ENCODE measurements around the gene AMMECR1L.
A peak's percentile ranks its signal among the peaks of the same experiment; 100 is the strongest.
"Not testable (repeated sequence)": the region's sequence is repeated elsewhere in the genome, so short reads cannot be mapped to it uniquely, and the experiment has no call there.

AMMECR1L gene

DNA sequence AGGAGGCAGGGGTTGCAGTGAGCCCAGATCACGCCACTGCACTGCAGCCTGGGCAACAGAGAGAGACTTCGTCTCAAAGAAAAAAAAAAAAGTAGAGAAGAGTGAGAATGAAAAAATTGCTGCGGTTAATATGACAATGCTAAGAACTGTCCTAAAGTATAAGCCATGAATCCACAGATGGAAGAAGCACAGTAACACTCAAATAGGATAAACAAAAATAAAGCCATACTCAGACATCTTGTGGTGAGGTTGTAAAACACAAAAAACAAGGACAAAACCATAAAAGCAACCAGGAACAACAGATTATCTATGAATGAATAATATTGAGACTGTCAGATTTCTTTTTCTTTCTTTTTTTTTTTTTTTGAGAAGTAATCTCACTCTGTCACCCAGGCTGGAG lies 50.8 kb downstream of the AMMECR1L start:
- no peak for DNase-seq

- peak; percentile 27 to 88 (median 45) for DNase-seq
Measured at GRCh38 chr2:127829845-127830246, 55.9 kb downstream of the AMMECR1L start.

DNA sequence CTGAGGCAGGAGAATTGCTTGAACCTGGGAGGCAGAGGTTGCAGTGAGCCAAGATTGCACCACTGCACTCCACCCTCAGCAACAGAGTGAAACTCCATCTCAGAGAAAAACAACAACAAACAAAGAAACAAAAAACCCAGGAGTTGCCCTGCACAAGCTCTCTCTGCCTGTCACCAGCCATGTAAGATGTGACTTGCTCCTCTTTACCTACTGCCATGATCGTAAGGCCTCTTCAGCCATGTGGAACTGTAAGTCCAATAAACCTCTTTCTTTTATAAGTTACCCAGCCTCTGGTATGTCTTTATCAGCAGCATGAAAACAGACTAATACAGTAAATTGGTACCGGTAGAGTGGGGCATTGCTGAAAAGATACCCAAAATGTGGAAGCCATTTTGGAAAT lies 59.0 kb downstream of the AMMECR1L start:
- not testable (repeated sequence) for DNase-seq

DNA sequence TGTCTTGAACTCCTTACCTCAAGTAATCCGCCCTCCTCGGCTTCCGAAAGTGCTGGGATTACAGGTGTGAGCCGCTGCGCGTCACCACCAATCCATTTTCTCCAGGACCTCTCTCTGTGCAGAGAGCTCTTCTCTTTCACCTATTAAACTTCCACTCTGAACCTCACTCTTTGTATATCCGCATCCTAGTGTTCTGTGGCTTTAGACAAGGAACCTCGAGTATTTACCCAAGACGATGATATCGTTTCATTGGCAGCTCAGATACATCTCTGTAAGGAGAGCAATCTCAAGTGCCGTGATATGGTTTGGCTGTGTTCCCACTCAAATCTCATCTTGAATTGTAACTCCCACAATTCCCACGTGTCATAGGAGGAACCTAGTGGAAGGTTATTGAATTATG lies 59.7 kb downstream of the AMMECR1L start:
- DNase-seq, result no peak

- no peak for DNase-seq
Measured at GRCh38 chr2:127820080-127820668, 65.6 kb downstream of the AMMECR1L start.

DNA sequence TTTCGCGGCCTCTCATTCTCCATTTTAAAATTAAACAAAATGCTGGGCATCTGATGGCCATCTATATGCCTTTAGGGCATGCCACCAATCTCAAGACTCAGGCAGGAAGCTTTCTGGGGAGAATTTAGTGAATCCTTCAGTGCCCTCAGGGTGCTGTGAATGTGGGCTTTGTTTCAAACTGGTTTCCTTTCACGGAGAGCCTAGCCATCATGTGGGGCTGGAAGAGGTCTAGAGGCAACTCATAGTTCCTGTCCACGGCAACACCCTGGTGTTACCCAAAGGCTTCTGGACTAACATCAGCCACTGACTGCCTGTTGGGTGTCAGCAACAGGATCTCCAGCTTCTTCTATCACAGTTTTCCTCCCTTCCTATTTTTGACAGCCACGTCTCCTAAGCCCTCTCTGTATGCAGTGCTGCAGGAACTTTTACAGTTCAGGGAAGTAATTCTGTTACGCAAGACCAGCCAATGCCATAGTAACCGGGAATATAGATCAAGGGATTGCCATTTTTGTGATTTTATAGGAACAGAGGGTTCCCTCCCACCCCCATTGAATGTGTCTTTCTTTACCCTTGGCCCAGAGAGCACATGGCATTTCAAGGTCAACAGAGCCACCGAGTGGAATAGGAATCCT lies 66.8 kb downstream of the AMMECR1L start:
- DNase-seq, result no peak

DNA sequence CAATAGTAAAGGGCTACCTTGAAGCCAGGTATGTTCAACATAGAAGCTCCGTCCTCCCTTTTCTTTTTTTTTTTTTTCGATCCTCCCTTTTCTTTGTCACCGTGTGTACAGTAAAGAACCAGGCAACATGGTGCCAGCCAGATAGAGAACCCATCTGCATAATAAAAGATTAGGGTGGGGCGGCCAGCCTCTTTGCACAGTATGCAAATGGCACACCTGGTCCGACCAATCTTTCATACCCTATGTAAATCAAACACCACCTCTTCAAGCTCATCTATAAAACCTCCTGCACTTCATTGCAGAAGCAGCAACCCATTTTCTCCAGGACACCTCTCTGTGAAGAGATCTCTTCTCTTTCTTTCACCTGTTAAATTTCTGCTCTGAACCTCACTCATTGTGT lies 67.5 kb downstream of the AMMECR1L start:
- no peak for DNase-seq

- DNase-seq, result no peak
Measured at GRCh38 chr2:127814677-127815076, 71.1 kb downstream of the AMMECR1L start.

- not testable (repeated sequence) for DNase-seq
Measured at GRCh38 chr2:127812441-127812840, 73.3 kb downstream of the AMMECR1L start.
